Lower leg skin (tissue), 3 donors: Measurements from ENCODE around the gene ADARB2.

Experiments
- POLR2A ChIP-seq, 2 donors: fragments of 450-650 bp; IDR thresholded peaks; one replicate each; pipeline ENCODE4 v1.6.1; 2016 to 2017; ENCODE audit warnings: antibody characterized with exemption in 2 of 2, mild to moderate bottlenecking in 1 of 2, moderate library complexity in 1 of 2
- TF ChIP-seq, protein P1 (sequence below), 3 donors: fragments of 450-650 bp; IDR thresholded peaks; one replicate each; pipeline ENCODE4 v1.5.1; 2016; ENCODE audit warnings: antibody characterized with exemption in 3 of 3, mild to moderate bottlenecking in 3 of 3, moderate library complexity in 2 of 3

DNA sequence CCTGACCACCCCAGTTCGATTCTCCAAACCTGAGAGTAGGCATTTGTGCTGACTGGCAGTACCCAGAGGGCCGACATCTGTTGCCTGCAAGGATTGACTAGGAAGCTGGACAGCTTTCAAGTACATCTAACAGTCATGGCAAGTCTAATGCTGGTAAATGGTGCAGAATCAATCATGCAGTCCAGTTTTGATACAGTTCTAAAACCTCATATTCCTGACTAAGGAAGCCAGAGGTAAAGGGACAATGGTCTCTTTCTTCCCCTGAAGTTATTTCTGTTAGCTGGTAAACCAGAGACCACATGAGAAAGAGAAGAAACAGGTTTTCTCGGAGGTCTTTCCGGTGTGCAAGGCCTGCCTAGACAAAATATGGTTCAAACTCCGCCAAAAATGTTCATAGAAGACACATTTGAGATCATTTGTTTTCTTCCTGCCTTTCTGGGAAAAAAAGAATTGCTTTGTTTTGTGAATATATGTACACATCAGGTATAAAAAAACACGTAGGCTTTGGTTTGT, 584.0 kb downstream of the ADARB2 start:
- no peak for TF ChIP-seq POLR2A (IDR thresholded peaks at IDR 0.05)
- TF ChIP-seq, protein P1, sequence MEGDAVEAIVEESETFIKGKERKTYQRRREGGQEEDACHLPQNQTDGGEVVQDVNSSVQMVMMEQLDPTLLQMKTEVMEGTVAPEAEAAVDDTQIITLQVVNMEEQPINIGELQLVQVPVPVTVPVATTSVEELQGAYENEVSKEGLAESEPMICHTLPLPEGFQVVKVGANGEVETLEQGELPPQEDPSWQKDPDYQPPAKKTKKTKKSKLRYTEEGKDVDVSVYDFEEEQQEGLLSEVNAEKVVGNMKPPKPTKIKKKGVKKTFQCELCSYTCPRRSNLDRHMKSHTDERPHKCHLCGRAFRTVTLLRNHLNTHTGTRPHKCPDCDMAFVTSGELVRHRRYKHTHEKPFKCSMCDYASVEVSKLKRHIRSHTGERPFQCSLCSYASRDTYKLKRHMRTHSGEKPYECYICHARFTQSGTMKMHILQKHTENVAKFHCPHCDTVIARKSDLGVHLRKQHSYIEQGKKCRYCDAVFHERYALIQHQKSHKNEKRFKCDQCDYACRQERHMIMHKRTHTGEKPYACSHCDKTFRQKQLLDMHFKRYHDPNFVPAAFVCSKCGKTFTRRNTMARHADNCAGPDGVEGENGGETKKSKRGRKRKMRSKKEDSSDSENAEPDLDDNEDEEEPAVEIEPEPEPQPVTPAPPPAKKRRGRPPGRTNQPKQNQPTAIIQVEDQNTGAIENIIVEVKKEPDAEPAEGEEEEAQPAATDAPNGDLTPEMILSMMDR (IDR thresholded peaks at IDR 0.05) = no peak
